Upper lobe of right lung (tissue), 1 donor: Measurements from ENCODE around the gene SLC39A13. TPM values are rescaled to one million over a fixed set of nuclear protein-coding genes. Genes with fewer than 3 reads are reported as not detected.

ENCODE experiments used
- ATAC-seq: fragments of 200-7000 bp; cut with Tn5 transposase; one replicate; pipeline ENCODE4 v1.9.1; 2020; ENCODE audit warnings: mild to moderate bottlenecking, moderate library complexity
- DNase-seq: peaks from one replicate; pipeline ENCODE4 v3.0.0-alpha.2; 2020
- H3K27ac ChIP-seq: fragments of 200-600 bp; one replicate; pipeline ENCODE4 v1.8.0; 2022
- H3K27me3 ChIP-seq: fragments of 200-600 bp; one replicate; pipeline ENCODE4 v1.8.0; 2022; ENCODE audit warnings: mild to moderate bottlenecking
- H3K36me3 ChIP-seq: fragments of 200-600 bp; one replicate; pipeline ENCODE4 v1.8.0; 2022
- H3K4me1 ChIP-seq: fragments of 200-600 bp; one replicate; pipeline ENCODE4 v1.8.0; 2022
- H3K4me3 ChIP-seq: fragments of 200-600 bp; one replicate; pipeline ENCODE4 v1.8.0; 2022; ENCODE audit warnings: mild to moderate bottlenecking
- H3K9me3 ChIP-seq: fragments of 200-600 bp; one replicate; pipeline ENCODE4 v1.8.0; 2022
- CTCF ChIP-seq: fragments of 200-600 bp; IDR thresholded peaks from one replicate; pipeline ENCODE4 v1.8.0; 2022; ENCODE audit warnings: antibody characterized with exemption
- intact Hi-C: fragments of 100-400 bp; cut with DNase I; formaldehyde crosslinking; loops from one replicate; pipeline ENCODE4 v1.11.0; 2022
- total RNA-seq: library from RNA; stranded (reverse); fragmentation: NEBNext Ultra II Directional; extraction: Animal tissue kit (Norgen Biotek cat#: 25700); gene quantifications from one replicate; pipeline ENCODE4 v1.2.1, GENCODE V29; 2021
- donor health status: DM: no; HTN: yes; CAD: no; lungs with severe emphysema.

Gene SLC39A13
- total RNA-seq, 1 donor from 2014 or later = 62.0 TPM

- Histone ChIP-seq H3K36me3 (no peaks in the 10 kb centered on the region), H3K27ac (peak overlapping the region; percentile 94), H3K4me3 (peak overlapping the region; percentile 77), H3K27me3 (no peaks in the 10 kb centered on the region), H3K4me1 (peaks cover 29% of the 10 kb centered on the region), H3K9me3 (no peaks in the 10 kb centered on the region)
- ATAC-seq (no peak), DNase-seq (no peak)
- TF ChIP-seq CTCF = no peak
- intact Hi-C loops = no loop called here
Measured at GRCh38 chr11:47406896-47407745, 1.3 kb upstream of the SLC39A13 start.

- peak overlapping the region; percentile 90 for H3K27ac ChIP-seq
Measured at GRCh38 chr11:47408598-47409439, 429 bp downstream of the SLC39A13 start.

GRCh38 chr11:47409440-47410369 lies 1.3 kb downstream of the SLC39A13 start:
- Histone ChIP-seq H3K4me3 (peak overlapping the region; percentile 77), H3K36me3 (peaks cover 16% of the 10 kb centered on the region), H3K27me3 (no peaks in the 10 kb centered on the region), H3K27ac (peak overlapping the region; percentile 90), H3K9me3 (no peaks in the 10 kb centered on the region), H3K4me1 (peaks cover 35% of the 10 kb centered on the region)
- ATAC-seq (no peak), DNase-seq (no peak)
- intact Hi-C loops = no loop called here
- no peak for TF ChIP-seq CTCF

More at GRCh38 chr11:47408598-47409439, 429 bp downstream of the SLC39A13 start:
- Histone ChIP-seq H3K4me3 (peak overlapping the region; percentile 77), H3K9me3 (no peaks in the 10 kb centered on the region), H3K27me3 (no peaks in the 10 kb centered on the region), H3K4me1 (peaks cover 29% of the 10 kb centered on the region), H3K36me3 (peaks cover 7% of the 10 kb centered on the region)
- no peak for TF ChIP-seq CTCF
- DNase-seq = peak; percentile 71
- ATAC-seq = peak; percentile 0
- intact Hi-C loops = no loop called here

- DNase-seq (no peak), ATAC-seq (no peak)
- H3K36me3 ChIP-seq = peaks cover 25% of the 10 kb centered on the region
- no peak for TF ChIP-seq CTCF
- peak overlapping the region; percentile 77 for H3K4me3 ChIP-seq
- no peaks in the 10 kb centered on the region for H3K27me3 ChIP-seq
- no peaks in the 10 kb centered on the region for H3K9me3 ChIP-seq
- H3K27ac ChIP-seq = peak overlapping the region; percentile 90
- H3K4me1 ChIP-seq = peaks cover 45% of the 10 kb centered on the region
- intact Hi-C loops = no loop called here
Measured at GRCh38 chr11:47410370-47411264, 2.2 kb downstream of the SLC39A13 start.
